ENCODE results near the gene CDCP1. TPM values are rescaled to one million over a fixed set of nuclear protein-coding genes. Genes with fewer than 3 reads are reported as not detected.

The CDCP1 gene
- polyA plus RNA-seq, 3 donors = 0.42 to 1.3 (median 0.52) TPM

- Mint-ChIP-seq H3K36me3 (peaks cover 3 to 7% of the 10 kb centered on the region in 2 donors), H3K27ac (peak overlapping the region; percentile 90 to 98 (median 96)), H3K4me3 (peak overlapping the region; percentile 91 to 99), H3K4me1 (peaks cover 46% of the 10 kb centered on the region), H3K9me3 (peaks cover 0 to 1% (median 0%) of the 10 kb centered on the region in 7 donors), H3K27me3 (ENCODE audit: low read depth in 3 of 3) (peaks cover 3 to 7% (median 6%) of the 10 kb centered on the region in 3 donors)
- peaks cover 6% of the 10 kb centered on the region for H3K79me2 ChIP-seq (ENCODE audit: insufficient read depth, low read length)
- 0% methylated on average over 3 of the region's 3 CpGs for WGBS (ENCODE audit: insufficient coverage)
- peak overlapping the region; percentile 78 for H3K4me2 ChIP-seq (replicated peaks; ENCODE audit: extremely low read depth, low read length, poor library complexity, severe bottlenecking)
- H3K4me3 ChIP-seq (replicated peaks in 1 of 3; ENCODE audit: low read depth in 2 of 3, low read length in 3 of 3) = peak overlapping the region in 2 of 3 experiments; percentile 20 to 73
- H3K27ac ChIP-seq (ENCODE audit: low read depth in 1 of 2, low read length in 2 of 2) = peak overlapping the region; percentile 79 to 85
- no peaks in the 10 kb centered on the region for H4K20me1 ChIP-seq (ENCODE audit: insufficient read depth, low read length)
- no peaks in the 10 kb centered on the region for H3K27me3 ChIP-seq (ENCODE audit: control insufficient read depth in 2 of 2, insufficient read depth in 2 of 2, low read length in 2 of 2)
- peak overlapping the region; percentile 88 for H2AFZ ChIP-seq (ENCODE audit: insufficient read depth, low read depth, low read length, poor library complexity, severe bottlenecking)
- H3K4me1 ChIP-seq (ENCODE audit: control insufficient read depth in 1 of 2, insufficient read depth in 2 of 2, low read length in 2 of 2) = peaks cover 43 to 45% of the 10 kb centered on the region in 2 donors
- TF ChIP-seq CTCF (IDR thresholded peaks at IDR 0.05) = no peak
- DNase-seq = peak; percentile 73 to 75 (median 73)
- H3K9ac ChIP-seq (ENCODE audit: insufficient read depth, low read length, poor library complexity, severe bottlenecking) = peak overlapping the region; percentile 49
- H3K9me3 ChIP-seq (replicated peaks in 1 of 2; ENCODE audit: control insufficient read depth in 1 of 2, insufficient read depth in 1 of 2, low read length in 2 of 2) = no peaks in the 10 kb centered on the region
- intact Hi-C loops (cut with micrococcal nuclease) = loop anchor here (5.0 to 10.0 kb wide), 4 partner anchors 370 to 650 kb away; partner anchors contain the start of gene SACM1L (in 1 of the 2)
- H3K36me3 ChIP-seq (replicated peaks in 1 of 2; ENCODE audit: control insufficient read depth in 1 of 2, insufficient read depth in 2 of 2, low read length in 2 of 2) = no peaks in the 10 kb centered on the region
Observed at GRCh38 chr3:45034612-45035252, 111.4 kb downstream of the CDCP1 start.

GRCh38 chr3:45033791-45034190, 112.4 kb downstream of the CDCP1 start:
- no peak for TF ChIP-seq CTCF (IDR thresholded peaks at IDR 0.05)
- Mint-ChIP-seq H3K27me3 (ENCODE audit: low read depth in 3 of 3) (peaks cover 4 to 7% (median 5%) of the 10 kb centered on the region in 3 donors), H3K9me3 (peaks cover 0 to 1% (median 0%) of the 10 kb centered on the region in 7 donors), H3K27ac (peak overlapping the region; percentile 57 to 97 (median 90)), H3K36me3 (peaks cover 3 to 7% of the 10 kb centered on the region in 2 donors), H3K4me3 (peak overlapping the region in 1 of 2 donors; percentile 99), H3K4me1 (peaks cover 49% of the 10 kb centered on the region)
- Histone ChIP-seq H3K27ac (ENCODE audit: low read depth in 1 of 2, low read length in 2 of 2) (peak overlapping the region; percentile 79 to 85), H3K9ac (ENCODE audit: insufficient read depth, low read length, poor library complexity, severe bottlenecking) (no peak overlapping the region), H3K4me2 (replicated peaks; ENCODE audit: extremely low read depth, low read length, poor library complexity, severe bottlenecking) (peak overlapping the region; percentile 78), H2AFZ (ENCODE audit: insufficient read depth, low read depth, low read length, poor library complexity, severe bottlenecking) (peak overlapping the region; percentile 37), H4K20me1 (ENCODE audit: insufficient read depth, low read length) (no peaks in the 10 kb centered on the region), H3K4me1 (ENCODE audit: control insufficient read depth in 1 of 2, insufficient read depth in 2 of 2, low read length in 2 of 2) (peaks cover 43 to 45% of the 10 kb centered on the region in 2 donors), H3K36me3 (replicated peaks in 1 of 2; ENCODE audit: control insufficient read depth in 1 of 2, insufficient read depth in 2 of 2, low read length in 2 of 2) (no peaks in the 10 kb centered on the region), H3K9me3 (replicated peaks in 1 of 2; ENCODE audit: control insufficient read depth in 1 of 2, insufficient read depth in 1 of 2, low read length in 2 of 2) (no peaks in the 10 kb centered on the region), H3K27me3 (ENCODE audit: control insufficient read depth in 2 of 2, insufficient read depth in 2 of 2, low read length in 2 of 2) (no peaks in the 10 kb centered on the region), H3K4me3 (replicated peaks in 1 of 3; ENCODE audit: low read depth in 2 of 3, low read length in 3 of 3) (peak overlapping the region in 1 of 3 experiments; percentile 73), H3K79me2 (ENCODE audit: insufficient read depth, low read length) (peaks cover 6% of the 10 kb centered on the region)
- no peak for DNase-seq
- intact Hi-C loops (cut with micrococcal nuclease) = loop anchor here (10.0 kb wide), 3 partner anchors 371 to 651 kb away; partner anchors contain the start of gene SACM1L (in 1 of the 2)
- WGBS (ENCODE audit: insufficient coverage) = 46% methylated on average over 4 of the region's 6 CpGs

Small RNA genes within 50 kb of the gene (small RNA-seq; reads per million reads assigned to genes)
- gene RNU5B-3P (ENCODE audit: insufficient read length, low read depth) = not detected

Other genes starting within 250 kb of the CDCP1 start
- gene ZDHHC3, start 170.2 kb downstream of the CDCP1 start, polyA plus RNA-seq = 10 to 100 TPM; 52.1 to 72.6 (median 61.3) TPM
- gene EXOSC7, start 170.1 kb downstream of the CDCP1 start, polyA plus RNA-seq = 10 to 100 TPM; 16.8 to 23.9 (median 18.8) TPM
- gene CLEC3B, start 120.1 kb downstream of the CDCP1 start, polyA plus RNA-seq = 10 to 100 TPM in 2 of 3 donors, 1 to 10 TPM in 1; 3.9 to 22.7 (median 14.5) TPM
- under 1 TPM in 2 of 3 donors, not detected in 1; 0.19 to 0.88 TPM for gene TMEM158, start 79.9 kb upstream of the CDCP1 start, polyA plus RNA-seq
- 1 to 10 TPM; 2.4 to 3.7 (median 3.5) TPM for gene LARS2, start 242.2 kb upstream of the CDCP1 start, polyA plus RNA-seq